Activated CD8-positive, alpha-beta memory T cell treated with anti-CD3 and anti-CD28 coated beads for 1 hour (primary cell): ENCODE results near the gene ORM1.
"Not testable (repeated sequence)": the region's sequence is repeated elsewhere in the genome, so short reads cannot be mapped to it uniquely, and the experiment has no call there.

ENCODE experiments used
- DNase-seq, 2 donors: peaks; one replicate each; pipeline ENCODE4 v3.0.0-alpha.2; 2020; ENCODE audit warnings: low read depth in 1 of 2; ENCODE audit errors: extremely low read depth in 1 of 2

ORM1 gene

GRCh38 chr9:114322160-114322818 lies 609 bp upstream of the ORM1 start:
- DNase-seq: not testable (repeated sequence)

DNA sequence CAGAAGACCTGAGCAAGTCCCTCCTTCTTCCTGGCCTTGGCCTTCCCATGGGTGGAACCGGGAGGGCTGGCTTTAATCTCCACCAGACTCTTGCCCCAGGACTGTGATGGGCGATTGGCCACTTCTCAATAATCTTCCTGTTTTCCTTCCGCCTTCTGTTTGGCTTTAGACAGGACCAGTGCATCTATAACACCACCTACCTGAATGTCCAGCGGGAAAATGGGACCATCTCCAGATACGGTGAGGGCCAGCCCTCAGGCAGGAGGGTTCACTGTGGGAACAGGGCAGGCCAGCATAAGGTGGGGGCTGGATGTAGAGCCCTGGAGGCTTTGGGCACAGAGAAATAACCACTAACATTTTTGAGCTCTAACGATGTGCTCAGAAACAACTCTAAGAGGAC lies 951 bp downstream of the ORM1 start:
- not testable (repeated sequence) for DNase-seq

DNA sequence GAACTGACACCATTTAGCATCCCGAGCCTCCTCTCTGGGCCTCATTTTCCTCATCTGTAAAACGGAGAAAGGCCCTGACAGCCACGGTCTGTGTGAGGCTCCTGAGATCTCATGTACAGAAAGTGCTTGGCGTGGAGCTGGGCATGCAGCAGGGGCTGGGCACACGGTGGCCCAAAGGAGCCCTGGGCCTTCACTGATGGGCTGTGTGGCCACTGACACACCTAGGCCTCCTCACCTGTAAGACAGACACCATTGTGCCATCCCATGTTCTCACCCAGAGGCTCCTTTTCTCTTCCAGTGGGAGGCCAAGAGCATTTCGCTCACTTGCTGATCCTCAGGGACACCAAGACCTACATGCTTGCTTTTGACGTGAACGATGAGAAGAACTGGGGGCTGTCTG lies 1.6 kb downstream of the ORM1 start:
- DNase-seq: no peak

DNA sequence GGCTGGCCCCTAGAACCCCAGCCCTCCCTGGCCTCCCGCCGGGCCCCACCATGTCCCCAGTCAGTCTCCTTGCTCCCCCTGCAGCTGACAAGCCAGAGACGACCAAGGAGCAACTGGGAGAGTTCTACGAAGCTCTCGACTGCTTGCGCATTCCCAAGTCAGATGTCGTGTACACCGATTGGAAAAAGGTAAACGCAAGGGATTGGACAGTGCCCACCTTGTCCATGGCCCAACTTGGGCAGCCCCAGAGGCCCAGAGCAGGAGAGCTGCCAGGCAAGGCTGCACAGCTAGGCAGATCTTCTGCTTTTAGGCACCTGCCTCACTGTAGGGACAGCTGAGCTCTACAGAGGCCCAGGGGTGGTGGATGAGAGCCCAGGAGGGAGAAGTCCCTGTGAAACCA lies 2.1 kb downstream of the ORM1 start:
- not testable (repeated sequence) for DNase-seq

DNA sequence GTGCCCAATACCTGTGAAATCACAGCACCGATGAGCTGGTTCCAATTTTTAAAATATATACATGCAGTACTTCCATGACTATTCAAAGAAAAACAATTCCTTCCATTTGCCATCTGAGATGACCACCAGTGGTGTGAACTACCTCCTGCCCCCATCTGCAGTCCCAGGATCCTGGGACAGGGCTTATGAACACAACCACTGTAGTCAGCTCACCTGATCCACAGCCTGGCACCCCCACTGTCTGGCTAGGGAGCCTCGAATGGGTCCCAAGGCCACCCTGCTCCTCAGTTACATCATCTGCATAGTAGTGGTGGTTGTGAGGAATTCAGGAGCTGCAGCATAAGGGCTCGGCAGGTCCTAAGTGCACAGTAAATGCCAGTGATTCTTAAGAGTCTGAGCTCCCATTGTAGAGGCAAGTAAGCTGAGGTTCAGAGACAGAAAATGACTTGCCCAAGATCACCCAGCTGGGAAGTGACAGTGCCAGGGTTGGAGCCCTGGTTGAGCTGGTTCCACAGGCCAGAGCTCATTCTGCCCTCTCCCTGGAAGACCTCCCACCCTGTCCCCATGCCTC lies 2.9 kb downstream of the ORM1 start:
- not testable (repeated sequence) for DNase-seq

GRCh38 chr9:114327749-114328148 lies 4.9 kb downstream of the ORM1 start:
- DNase-seq: no peak

- DNase-seq: not testable (repeated sequence)
Observed at GRCh38 chr9:114328357-114328820, 5.5 kb downstream of the ORM1 start.

DNA sequence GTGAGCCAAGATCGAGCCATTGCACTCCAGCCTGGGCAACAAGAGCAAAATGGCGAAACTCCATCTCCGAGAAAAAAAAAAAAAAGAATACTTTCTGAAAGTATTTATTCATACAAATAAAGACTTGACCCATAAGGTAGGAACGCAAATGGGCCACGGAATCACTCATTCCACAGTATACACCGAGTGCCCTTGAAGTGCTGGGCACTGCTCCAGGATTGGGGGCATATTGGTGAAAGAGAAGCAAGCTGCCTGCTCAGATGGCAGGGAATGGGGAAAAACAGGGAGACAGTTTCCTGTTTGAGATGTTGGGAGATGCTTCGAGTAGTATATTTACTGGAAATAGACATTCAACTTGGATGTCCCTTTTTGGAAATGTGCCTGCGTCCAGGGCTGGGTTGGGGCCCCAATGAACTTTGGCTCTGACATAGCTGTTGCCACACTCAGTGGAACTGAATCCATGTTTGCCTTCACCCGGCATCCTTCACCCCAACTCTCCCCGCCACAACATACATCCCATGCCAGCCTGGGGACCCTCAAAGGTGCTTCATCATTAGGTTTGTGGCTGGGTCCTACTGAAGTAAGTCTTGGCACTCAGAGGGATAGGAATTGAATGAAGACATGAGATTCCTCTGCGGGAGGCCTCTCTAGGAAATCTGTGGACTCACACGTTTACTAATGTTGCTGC lies 6.2 kb downstream of the ORM1 start:
- not testable (repeated sequence) for DNase-seq

DNA sequence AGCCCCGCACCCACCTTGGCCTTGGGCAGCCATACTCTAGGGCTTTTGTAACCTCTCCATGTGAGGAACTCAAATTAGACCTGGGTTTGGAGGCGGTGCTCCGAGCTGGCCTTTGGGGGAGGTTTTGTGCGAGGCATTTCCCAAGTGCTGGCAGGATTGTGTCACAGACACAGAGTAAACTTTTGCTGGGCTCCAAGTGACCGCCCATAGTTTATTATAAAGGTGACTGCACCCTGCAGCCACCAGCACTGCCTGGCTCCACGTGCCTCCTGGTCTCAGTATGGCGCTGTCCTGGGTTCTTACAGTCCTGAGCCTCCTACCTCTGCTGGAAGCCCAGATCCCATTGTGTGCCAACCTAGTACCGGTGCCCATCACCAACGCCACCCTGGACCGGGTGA lies 6.7 kb downstream of the ORM1 start, which contains the start of gene ORM2:
ORM2 (plus strand) TSS at position 245 of the 398 bp plus-strand sequence; CDS start at position 281, 36 bp downstream.
- not testable (repeated sequence) for DNase-seq

GRCh38 chr9:114330636-114331035 lies 7.7 kb downstream of the ORM1 start:
- DNase-seq: no peak

- DNase-seq: not testable (repeated sequence)
Observed at GRCh38 chr9:114331229-114332195, 8.6 kb downstream of the ORM1 start.

DNA sequence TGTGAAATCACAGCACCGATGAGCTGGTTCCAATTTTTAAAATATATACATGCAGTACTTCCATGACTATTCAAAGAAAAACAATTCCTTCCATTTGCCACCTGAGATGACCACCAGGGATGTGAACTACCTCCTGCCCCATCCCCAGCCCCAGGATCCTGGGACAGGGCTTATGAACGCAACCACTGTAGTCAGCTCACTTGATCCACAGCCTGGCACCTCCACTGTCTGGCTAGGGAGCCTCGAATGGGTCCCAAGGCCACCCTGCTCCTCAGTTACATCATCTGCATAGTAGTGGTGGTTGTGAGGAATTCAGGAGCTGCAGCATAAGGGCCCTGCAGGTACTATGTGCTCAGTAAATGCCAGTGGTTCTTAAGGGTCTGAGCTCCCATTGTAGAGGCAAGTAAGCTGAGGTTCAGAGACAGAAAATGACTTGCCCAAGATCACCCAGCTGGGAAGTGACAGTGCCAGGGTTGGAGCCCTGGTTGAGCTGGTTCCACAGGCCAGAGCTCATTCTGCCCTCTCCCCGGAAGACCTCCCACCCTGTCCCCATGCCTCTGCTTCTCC lies 9.7 kb downstream of the ORM1 start:
- DNase-seq: not testable (repeated sequence)

DNA sequence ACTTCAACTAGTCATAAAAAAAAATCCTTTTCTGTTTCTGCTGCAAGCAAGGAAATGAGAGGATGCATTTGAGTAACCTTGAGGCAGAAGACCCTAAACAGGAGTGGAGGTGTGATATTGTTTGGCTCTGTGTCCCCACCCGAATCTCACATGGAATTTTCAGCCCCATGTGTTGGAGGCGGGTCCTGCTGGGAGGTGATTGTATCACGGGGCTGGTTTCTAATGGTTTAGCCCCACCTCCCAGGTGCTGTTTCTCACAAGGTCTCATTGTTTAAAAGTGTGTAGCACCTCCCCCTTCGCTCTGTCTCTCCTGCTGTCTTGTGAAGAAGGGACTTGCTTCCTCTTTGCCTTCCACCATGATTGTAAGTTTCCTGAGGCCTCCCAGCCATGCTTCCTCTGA lies 10.8 kb downstream of the ORM1 start:
- not testable (repeated sequence) for DNase-seq

GRCh38 chr9:114334490-114334889 lies 11.6 kb downstream of the ORM1 start:
- DNase-seq: no peak

DNA sequence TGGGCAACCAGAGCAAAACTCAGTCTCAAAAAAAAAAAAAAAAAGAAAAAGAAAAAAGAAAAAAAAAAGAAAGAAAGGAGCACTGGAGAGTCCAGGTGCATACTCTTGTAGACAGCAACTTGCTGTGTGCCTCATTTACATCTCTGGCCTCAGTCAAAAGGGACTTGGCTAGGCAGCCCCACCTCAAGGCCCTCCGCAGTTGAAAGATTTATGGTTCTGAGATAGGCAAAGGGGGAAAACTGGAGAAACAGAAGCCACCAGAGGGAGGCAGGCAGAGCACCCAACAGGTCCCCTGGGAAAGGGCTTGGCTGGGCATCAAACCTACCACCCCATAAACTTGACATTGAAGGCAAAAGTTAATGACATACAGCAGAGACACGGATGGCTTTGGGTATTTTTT lies 12.8 kb downstream of the ORM1 start:
- DNase-seq: no peak

GRCh38 chr9:114336157-114336556 lies 13.3 kb downstream of the ORM1 start:
- DNase-seq: no peak

GRCh38 chr9:114336699-114337395 lies 13.9 kb downstream of the ORM1 start:
- DNase-seq: no peak

- no peak for DNase-seq
Observed at GRCh38 chr9:114338187-114338586, 15.3 kb downstream of the ORM1 start.

- peak in 1 of 2 donors; percentile 28 for DNase-seq
Observed at GRCh38 chr9:114339130-114339908, 16.4 kb downstream of the ORM1 start.
